HG02938 (cell line): ENCODE measurements around the gene DCT.
"Not testable (repeated sequence)": the region's sequence is repeated elsewhere in the genome, so short reads cannot be mapped to it uniquely, and the experiment has no call there.

Experiments
- ATAC-seq: cut with Tn5 transposase; IDR thresholded peaks from one replicate; pipeline ENCODE4 v1.9.1; 2021; ENCODE audit warnings: mild to moderate bottlenecking, moderate library complexity; ENCODE audit not compliant: unreplicated experiment

Gene DCT

GRCh38 chr13:94479616-94480015 is at the start of gene DCT:
Gene DCT, minus strand, starts transcription at chr13:94479682. Its CDS starts 427 bp downstream, at chr13:94479255.
- no peak for ATAC-seq

DNA sequence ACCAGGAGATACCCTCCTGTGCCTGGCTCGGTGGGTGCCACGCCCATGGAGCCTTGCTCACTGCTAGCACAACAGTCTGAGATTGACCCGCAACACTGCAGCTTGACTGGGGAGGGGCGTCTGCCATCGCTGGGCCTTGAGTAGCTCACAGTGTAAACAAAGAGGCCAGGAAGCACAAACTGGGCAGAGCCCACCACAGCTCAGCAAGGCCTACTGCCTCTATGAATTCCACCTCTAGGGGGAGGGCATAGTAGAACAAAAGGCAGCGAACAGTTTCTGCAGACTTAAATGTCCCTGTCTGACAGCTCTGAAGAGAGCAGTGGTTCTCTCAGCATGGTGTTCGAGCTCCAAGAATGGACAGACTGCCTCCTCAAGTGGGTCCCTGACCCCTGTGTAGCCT is 47.5 kb upstream of the DCT start:
- ATAC-seq, result not testable (repeated sequence)

GRCh38 chr13:94525781-94526180 is 46.3 kb upstream of the DCT start:
- no peak for ATAC-seq

DNA sequence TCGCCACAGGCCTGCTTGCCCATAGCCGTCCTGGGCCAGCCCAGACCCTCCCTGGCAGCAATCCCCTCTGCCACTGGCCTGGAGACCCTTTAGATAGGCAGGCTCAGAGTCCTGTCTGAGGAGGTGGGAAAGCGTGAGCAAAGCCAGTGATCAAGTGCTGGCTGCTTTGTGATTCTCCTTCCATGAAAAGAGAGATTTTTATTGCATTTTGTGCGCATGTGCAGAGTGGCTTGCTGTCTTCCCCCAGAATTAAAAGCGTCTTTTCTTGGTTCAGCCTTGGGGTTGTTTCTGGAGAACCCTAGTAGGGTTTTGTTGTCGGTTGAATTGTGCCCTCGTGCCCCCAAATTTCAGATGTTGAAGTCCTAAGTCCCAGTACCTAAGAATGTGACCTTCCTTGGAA is 44.9 kb upstream of the DCT start:
- ATAC-seq, result no peak

- no peak for ATAC-seq
Observed at GRCh38 chr13:94520001-94520400, 40.5 kb upstream of the DCT start.

- no peak for ATAC-seq
Observed at GRCh38 chr13:94516456-94516855, 37.0 kb upstream of the DCT start.

DNA sequence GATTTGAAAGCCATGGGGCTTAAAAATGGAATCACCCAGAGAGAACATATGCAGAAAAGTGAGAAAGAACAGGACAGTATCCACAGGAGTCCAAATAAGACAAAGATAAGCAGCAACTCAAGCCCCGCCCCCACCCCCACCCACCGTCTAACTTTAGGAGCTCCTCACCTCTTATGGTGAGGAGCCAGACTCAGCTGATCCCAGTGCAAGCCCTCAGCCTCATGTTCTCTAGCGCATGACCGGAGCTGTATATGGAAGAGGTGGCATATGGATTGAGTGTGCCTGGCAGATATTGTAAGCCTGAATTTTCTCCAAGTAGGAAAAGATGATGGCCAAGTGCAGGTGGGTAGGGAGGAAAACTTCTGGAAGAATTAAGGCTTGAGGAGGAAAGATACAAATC is 36.4 kb upstream of the DCT start:
- ATAC-seq, result no peak

- ATAC-seq, result no peak
Observed at GRCh38 chr13:94515374-94515773, 35.9 kb upstream of the DCT start.

DNA sequence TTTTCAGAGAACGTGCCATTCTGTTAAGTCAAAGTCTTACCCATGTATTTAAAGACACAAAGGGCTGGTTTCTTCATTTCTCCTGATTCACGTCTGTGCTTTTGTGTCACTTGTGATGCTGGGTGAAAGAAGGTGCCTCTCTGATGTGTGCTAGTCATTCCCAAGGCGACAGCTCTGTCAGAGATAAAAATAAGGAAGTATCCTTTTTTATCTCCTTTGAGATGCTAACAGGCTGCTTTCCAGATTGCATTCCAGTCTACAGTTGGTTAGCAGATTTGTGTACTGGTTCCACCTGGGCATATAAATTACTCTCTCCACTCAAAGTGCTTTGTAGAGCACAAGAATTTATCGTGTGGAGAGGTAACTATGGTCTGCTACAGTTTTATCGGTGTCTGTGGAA is 33.5 kb upstream of the DCT start:
- no peak for ATAC-seq

DNA sequence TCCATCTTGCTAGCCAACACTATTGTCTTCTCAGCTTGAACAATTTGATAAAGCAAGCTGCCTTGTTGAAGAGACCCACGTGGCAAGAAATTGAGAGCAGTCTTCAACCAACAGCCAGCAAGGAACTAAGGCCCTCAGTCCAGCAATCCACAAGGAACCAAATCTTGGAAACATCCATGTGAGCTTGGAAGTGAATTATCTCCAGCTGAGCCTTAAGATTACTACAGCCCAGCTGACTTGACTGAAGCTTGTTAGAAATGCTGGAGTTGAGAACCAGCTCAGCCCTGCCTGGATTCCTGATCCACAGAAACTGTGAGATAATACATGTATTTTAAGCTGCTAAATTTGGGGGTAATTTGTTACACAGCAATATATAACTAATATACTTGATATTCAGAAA is 26.2 kb upstream of the DCT start:
- no peak for ATAC-seq

DNA sequence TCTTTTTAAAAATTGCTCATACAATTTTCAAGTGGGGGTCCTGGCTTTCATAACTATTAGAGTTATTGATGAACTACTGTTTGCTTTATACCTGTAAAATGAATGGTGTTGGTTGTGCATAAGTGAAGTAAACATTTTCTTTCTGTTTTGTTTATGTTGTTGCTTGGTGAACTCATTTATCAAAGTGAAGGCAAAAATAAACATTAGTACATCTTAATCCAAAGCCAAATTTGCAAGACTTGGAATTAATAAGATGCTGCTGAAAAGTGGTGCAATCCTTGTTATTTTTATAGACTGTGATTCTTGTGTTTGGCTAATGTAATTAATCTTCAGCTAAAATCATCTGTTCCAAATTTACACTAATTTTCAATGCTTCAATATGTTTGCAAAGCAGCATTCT is 24.4 kb upstream of the DCT start:
- no peak for ATAC-seq

GRCh38 chr13:94498831-94499230 is 19.3 kb upstream of the DCT start:
- ATAC-seq, result not testable (repeated sequence)

DNA sequence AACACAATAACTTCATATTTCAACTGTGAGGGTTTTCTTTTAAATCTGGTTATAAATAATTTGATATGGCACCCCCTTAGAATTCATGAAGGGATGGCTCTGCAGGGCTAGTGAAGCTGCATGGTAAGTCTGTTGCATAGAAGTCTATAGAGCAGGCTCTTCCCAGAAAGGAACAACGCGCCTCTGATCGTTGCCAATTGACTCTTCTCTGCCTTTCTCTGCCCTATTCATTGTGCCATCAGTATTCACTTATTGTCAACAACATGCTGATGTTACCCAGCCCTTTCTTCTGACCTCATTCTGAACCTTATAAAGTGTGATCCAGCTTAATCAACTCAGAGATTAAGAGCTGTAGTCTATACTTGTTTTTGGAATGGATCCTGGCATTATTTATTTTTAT is 16.3 kb upstream of the DCT start:
- no peak for ATAC-seq

- no peak for ATAC-seq
Observed at GRCh38 chr13:94494026-94494425, 14.5 kb upstream of the DCT start.

DNA sequence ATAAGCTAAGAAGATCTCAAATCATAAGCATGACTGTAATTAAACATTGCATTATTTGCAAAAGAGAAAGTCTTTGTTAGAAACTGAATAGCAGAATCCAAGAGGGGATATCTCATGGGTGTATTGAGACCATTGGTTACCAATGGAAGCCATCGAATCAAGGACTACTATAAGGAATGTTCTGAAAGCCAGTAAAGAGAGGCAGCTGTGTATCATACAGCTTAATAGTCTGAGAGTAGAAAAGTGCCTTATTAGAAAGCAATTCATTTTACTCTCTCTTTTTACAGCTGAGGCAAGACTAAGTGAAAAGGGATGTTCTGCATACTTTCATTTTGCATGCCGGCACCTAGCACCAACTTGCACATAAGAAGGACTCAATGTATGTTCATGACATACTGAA is 7.6 kb upstream of the DCT start:
- ATAC-seq, result no peak

- no peak for ATAC-seq
Observed at GRCh38 chr13:94483970-94484369, 4.5 kb upstream of the DCT start.

DNA sequence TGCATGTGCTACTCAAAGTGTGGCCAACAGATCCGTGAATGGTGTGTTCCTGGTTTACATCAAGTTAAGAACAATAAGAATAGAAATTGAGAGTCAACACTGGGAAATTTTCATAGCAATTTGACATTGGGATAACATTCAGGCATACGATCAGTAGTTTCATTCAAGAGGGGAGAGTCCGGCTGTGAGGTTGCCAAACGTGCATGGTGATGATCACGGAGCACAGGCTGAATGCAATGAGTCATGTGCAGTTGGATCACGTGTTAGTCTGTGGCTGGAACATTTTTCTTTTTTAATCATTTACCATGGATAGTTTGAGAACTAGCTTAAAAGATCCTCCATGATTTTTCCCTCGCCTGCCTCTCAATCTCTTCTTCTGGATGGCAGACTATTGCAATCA is 2.5 kb upstream of the DCT start:
- ATAC-seq, result no peak

GRCh38 chr13:94480672-94481145 is 1.2 kb upstream of the DCT start:
- ATAC-seq, result no peak

DNA sequence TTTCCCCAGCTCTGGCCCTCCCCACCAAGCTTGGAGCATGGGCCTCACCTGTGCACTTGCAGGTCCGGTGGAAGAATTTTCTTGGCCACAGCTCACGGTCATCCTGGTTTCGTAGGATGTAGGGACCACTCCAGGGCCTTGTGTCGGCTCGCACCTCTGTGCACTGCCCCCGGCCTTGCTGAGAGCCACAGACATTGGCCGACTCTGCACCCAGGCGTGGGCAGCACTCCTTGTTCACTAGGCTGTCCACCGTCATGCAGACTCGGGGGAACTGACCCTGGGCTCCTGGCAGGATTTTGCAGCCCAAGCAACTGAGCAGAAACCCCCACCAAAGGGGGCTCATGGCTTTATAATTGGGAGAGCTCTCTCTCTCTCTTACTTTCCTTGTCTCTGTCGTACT is 569 bp downstream of the DCT start:
- ATAC-seq, result no peak

- ATAC-seq, result no peak
Observed at GRCh38 chr13:94470126-94470525, 9.4 kb downstream of the DCT start.

GRCh38 chr13:94464771-94465170 is 14.7 kb downstream of the DCT start:
- ATAC-seq, result no peak

DNA sequence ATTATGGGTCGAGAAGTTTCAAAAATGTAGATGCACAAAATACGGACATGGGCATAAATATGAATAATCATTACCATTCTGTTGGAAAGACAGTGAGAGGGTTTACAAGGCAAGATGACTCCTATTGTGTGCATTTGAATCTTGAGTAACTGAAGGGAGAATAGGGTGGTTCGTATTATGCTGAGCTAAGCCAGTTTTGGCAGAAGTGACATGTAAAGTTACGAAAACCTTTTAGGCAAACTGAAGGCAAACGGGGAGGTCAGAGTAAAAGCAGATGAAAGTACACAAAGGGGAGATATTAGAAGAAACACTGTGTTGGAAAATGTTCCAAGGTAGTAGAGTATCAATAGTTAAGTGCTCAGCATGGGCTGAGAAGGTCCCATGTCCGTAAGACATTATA is 16.8 kb downstream of the DCT start:
- no peak for ATAC-seq

DNA sequence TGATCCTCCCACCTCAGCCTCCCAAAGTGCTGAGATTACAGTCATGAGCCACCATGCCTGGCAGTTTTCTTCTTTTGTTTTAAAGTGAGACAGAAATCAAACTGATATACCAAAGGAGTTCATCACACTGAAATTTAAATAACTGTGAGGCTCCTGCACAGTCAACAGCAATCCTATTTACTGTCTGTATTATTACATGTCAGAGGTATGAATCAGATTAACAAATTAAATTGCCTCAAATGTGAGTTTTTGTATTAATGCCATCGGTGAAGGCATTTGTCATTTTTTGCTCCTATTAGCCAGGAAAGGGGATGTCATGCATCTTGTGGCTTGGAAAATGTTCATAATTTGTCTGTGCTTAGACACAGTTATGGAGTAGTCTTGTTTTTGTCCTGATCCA is 20.4 kb downstream of the DCT start:
- ATAC-seq, result no peak

DNA sequence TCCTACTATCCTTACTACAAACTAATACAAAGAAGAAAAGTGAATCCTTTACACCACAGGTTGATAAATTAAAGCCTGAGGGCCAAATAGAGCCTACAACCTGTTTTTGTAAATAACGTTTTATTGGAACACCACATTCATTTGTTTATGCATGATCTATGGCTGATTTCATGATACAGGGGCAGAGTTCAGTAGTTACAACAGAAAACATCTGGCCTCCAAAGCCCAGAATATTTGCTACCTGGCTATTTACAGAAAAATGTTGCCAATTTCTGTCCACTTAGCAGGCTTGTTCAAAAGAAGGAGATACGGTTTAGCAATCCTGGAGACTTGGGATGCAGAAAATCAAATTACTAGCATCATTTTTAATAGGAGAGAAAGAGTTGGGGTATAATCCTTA is 24.1 kb downstream of the DCT start:
- ATAC-seq, result no peak
